HepG2 (cell line): ENCODE results near the gene FOSL2. TPM values are rescaled to one million over a fixed set of nuclear protein-coding genes. Genes with fewer than 3 reads are reported as not detected.

Experiments used
- AGO2 ChIP-seq: fragments of 200-400 bp; formaldehyde crosslinking; optimal IDR thresholded peaks from 2 replicates; pipeline ENCODE3; 2017; ENCODE audit warnings: mild to moderate bottlenecking, low read depth, low read length, moderate library complexity
- PPARG ChIP-seq: conservative IDR thresholded peaks from 2 replicates; pipeline ENCODE4 v1.6.1; 2016; ENCODE audit warnings: missing biosample characterization, missing genetic modification reagents
- TCF7 ChIP-seq: sonication (generic); IDR thresholded peaks from 2 replicates; pipeline ENCODE4 v1.6.1; 2016; ENCODE audit warnings: antibody characterized with exemption, low read depth
- TEAD3 ChIP-seq: optimal IDR thresholded peaks from 2 replicates; pipeline ENCODE3; 2016; ENCODE audit warnings: borderline replicate concordance
- TMF1 ChIP-seq: sonication (generic); formaldehyde crosslinking; IDR thresholded peaks from 2 replicates; pipeline ENCODE4 v1.8.1; 2022; ENCODE audit warnings: low read depth, missing genetic modification reagents
- ZNF260 ChIP-seq: sonication (generic); formaldehyde crosslinking; IDR thresholded peaks from 2 replicates; pipeline ENCODE4 v1.4.0; 2020; ENCODE audit warnings: missing genetic modification reagents, low read depth, mild to moderate bottlenecking, borderline replicate concordance
- ZNF577 ChIP-seq: sonication (generic); formaldehyde crosslinking; IDR thresholded peaks from 2 replicates; pipeline ENCODE4 v1.4.0; 2020; ENCODE audit warnings: mild to moderate bottlenecking, low read depth, missing genetic modification reagents, borderline replicate concordance
- polyA plus RNA-seq, 8 experiments: library from polyadenylated mRNA; depleted of rRNA in 3 of 8; stranded (reverse) in 7 of 8; unstranded in 1 of 8; fragments of >200 nt; fragmentation: Illumina TruSeq in 4 of 8; extraction: Trizol in 4 of 8; gene quantifications; 2 replicates each; pipeline versions ENCODE4 v1.2.1 to v1.2.3, GENCODE V29; 2011 to 2016; ENCODE audit warnings: low read depth in 4 of 8, missing spikeins in 1 of 8, mixed read lengths in 1 of 8; ENCODE audit not compliant: insufficient read depth in 1 of 8
- total RNA-seq, 5 experiments: library from RNA; depleted of rRNA; stranded (reverse); fragments of >200 nt; fragmentation: Illumina TruSeq; extraction: Trizol; gene quantifications; 2 replicates each; pipeline ENCODE4 v1.2.3, GENCODE V29; 2016; ENCODE audit warnings: low read depth in 1 of 5
- TF ChIP-seq, protein P1 (sequence below): sonication (generic); formaldehyde crosslinking; IDR thresholded peaks from 2 replicates; pipeline ENCODE4 v1.4.0; 2020; ENCODE audit warnings: missing genetic modification reagents, borderline replicate concordance
- TF ChIP-seq, protein P2 (sequence below): sonication (generic); formaldehyde crosslinking; IDR thresholded peaks from 2 replicates; pipeline ENCODE4 v1.4.0; 2020; ENCODE audit warnings: missing genetic modification reagents

The FOSL2 gene
- total and polyA plus RNA-seq, 2 of the 13 experiments (the other 11 are each of a cell fraction or from before 2014, with no cell fraction given), result 3.4 to 18.1 TPM

DNA sequence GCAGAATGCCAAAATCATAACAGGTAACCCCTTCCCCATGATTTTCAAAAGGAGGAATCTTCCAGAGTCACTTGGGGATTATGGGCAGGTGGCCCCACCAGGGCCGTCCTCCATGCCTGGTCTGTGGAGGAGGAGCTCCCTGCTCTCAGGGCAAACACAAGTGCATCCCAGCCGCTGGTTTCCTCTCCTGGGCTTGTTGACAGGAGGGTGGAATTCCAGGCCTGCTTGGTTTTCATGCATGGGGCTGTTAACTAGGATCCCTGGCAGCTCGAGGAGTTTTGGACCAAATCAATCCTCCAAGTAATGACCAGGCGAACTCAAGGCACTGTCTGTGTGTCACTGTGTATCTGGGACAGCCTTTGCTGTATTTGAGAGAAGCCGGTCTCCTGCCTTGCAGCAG, 45.3 kb downstream of the FOSL2 start (continued):
- TF ChIP-seq, protein P1, sequence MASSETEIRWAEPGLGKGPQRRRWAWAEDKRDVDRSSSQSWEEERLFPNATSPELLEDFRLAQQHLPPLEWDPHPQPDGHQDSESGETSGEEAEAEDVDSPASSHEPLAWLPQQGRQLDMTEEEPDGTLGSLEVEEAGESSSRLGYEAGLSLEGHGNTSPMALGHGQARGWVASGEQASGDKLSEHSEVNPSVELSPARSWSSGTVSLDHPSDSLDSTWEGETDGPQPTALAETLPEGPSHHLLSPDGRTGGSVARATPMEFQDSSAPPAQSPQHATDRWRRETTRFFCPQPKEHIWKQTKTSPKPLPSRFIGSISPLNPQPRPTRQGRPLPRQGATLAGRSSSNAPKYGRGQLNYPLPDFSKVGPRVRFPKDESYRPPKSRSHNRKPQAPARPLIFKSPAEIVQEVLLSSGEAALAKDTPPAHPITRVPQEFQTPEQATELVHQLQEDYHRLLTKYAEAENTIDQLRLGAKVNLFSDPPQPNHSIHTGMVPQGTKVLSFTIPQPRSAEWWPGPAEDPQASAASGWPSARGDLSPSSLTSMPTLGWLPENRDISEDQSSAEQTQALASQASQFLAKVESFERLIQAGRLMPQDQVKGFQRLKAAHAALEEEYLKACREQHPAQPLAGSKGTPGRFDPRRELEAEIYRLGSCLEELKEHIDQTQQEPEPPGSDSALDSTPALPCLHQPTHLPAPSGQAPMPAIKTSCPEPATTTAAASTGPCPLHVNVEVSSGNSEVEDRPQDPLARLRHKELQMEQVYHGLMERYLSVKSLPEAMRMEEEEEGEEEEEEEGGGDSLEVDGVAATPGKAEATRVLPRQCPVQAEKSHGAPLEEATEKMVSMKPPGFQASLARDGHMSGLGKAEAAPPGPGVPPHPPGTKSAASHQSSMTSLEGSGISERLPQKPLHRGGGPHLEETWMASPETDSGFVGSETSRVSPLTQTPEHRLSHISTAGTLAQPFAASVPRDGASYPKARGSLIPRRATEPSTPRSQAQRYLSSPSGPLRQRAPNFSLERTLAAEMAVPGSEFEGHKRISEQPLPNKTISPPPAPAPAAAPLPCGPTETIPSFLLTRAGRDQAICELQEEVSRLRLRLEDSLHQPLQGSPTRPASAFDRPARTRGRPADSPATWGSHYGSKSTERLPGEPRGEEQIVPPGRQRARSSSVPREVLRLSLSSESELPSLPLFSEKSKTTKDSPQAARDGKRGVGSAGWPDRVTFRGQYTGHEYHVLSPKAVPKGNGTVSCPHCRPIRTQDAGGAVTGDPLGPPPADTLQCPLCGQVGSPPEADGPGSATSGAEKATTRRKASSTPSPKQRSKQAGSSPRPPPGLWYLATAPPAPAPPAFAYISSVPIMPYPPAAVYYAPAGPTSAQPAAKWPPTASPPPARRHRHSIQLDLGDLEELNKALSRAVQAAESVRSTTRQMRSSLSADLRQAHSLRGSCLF (CRISPR knock-in tag), result no peak
- TF ChIP-seq ZNF577 (no peak), ZNF260 (no peak), PPARG (no peak), TMF1 (no peak), AGO2 (no peak), TCF7 (no peak), TEAD3 (CRISPR knock-in tag) (peak; percentile 60)
- TF ChIP-seq, protein P2, sequence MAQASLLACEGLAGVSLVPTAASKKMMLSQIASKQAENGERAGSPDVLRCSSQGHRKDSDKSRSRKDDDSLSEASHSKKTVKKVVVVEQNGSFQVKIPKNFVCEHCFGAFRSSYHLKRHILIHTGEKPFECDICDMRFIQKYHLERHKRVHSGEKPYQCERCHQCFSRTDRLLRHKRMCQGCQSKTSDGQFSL, result no peak
